ENCODE measurements around the gene ENG.
"Not testable (repeated sequence)": the region's sequence is repeated elsewhere in the genome, so short reads cannot be mapped to it uniquely, and the experiment has no call there.

ENG gene

DNA sequence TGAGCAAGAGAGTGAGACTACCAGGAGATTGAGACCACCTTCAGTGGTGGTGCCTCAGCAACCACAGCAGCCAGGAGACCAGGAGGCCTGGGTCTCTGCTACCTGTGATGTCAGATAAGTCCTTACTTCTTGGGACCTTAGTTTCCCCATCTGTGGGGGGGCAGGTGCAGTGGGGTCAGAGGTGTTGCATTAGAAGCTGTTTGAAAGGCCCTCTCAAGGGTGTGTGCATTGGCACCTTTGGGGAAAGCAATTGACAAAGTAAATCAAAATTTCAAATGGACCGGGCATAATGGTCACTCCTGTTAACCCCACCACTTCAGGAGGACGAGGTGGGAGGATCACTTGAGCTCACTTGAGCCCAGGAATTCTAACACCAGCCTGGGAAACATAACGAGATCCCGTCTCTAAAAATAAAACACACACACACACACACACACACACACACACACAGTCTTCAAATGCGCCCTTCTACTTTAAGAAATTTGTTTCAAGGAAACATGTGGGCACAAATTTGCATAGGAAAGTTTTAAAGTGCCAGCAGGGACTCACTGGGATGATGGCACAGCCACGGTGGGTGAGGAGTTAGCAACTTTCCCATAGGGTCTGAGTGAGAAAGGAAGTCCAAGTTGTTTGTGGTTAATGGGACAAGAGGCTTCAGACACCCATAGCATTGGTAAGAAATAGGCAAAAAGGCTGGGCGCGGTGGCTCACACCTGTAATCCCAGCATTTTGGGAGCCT, 24.4 kb upstream of the ENG start:
- no peak for DNase-seq (ENCODE audit: low spot score)

DNA sequence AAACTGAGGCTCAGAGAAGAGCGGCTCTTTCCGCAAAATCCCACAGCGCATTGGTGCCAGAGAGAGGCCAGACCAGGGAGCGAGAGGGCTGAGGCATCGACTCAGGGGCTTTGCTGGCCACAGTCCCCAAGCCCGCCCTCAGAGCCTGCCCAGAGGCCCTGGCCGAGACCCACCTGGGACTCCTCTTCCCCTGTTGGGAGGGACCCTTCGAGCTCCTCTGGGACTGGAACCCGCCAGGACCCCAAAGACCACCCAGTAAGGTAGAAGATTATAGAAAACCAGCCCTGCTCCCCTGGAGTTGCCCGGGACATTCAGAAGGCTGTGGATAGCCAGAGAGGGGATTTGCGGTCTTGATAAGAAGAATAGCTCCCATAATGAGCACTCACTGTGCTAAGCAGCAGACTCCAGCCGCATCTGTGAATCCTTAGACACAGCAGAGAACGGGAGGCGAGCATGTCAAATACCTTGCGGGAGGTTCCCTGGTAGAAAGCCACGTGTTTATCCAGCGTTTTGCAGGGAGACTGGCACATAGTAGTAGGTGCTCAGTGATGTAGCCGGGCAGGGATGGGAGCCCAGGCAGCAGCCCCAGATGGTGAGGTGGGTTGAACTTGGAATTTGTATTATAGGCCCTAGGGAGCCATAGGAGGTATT, 23.7 kb upstream of the ENG start:
- no peak for DNase-seq (ENCODE audit: low spot score)

- DNase-seq (ENCODE audit: low spot score) = peak; percentile 89
These were observed 23.1 kb upstream of the ENG start, which contains the start of gene AK1 for GRCh38 chr9:127877566-127877998. AK1 (minus strand) TSS chr9:127877675; CDS start chr9:127874617, 3,058 bp downstream.

- DNase-seq (ENCODE audit: low spot score) = no peak
These were observed 22.5 kb upstream of the ENG start for GRCh38 chr9:127876764-127877562.

DNA sequence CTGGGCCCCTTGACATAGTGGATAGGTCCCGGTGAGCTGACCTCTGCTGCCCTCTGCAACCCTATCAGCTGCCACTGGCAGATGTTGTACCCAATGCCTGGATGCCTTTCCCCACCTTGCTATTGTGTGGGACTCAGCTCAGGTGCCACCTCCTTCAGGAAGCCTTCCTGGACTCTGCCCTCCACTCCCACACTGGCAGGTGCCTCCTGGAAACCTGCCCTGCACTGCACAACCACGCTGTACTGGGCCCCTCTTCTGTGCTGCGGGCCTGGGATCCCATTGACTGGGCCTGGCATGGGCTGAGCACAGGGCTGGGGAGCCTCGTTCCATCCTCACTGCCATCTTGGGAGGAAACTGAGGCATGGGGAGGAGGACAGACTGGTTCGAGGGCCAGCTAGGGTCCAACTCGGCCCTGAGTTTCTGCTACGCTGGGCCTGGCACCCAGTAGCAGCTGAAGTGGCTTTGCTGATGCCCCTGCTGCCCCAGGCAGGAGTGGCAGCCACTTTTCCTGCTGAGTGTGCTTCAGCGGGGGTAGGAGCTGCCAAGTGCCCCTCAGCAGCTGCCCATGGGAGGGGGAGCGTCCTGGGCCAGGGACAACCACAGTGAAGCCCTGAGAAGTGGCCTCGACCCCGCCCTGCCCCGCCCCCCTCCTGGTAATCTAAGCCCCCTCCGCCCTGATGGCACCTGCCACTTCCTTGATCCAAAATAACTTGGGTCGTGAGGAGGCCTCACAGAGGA, 21.7 kb upstream of the ENG start:
- DNase-seq (ENCODE audit: low spot score) = no peak

DNA sequence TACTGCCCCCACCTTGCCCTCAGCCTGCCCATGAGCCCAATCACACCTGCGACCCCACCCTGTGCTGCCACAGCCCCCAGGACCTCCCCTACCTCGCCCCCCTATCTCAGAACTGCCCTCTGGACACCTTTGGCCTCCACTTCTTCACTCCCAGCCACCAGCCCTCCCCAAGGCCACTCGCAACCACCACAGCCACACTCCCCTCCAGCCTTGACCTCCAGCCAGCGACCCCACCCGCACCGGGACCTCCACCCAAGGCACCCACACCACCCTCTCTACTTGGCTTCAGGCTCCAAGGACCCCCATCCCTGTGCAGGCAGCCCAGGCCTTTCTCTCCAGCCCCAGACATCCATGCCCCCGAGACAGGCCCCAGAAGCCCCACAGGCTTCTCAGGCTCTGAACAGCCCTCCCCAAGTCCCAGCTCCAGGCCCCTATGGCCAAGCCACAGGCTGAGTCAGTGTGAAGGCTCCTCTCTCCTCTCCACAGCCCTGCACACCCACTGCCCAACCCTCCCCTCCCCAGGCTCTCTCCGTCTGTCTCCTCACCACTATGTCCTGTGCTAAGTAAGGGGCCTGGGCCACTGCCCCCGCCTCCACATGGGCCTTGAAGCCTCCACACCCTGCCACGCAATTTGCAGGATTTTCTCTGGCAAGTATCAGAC, 21.0 kb upstream of the ENG start:
- DNase-seq (ENCODE audit: low spot score) = no peak

DNA sequence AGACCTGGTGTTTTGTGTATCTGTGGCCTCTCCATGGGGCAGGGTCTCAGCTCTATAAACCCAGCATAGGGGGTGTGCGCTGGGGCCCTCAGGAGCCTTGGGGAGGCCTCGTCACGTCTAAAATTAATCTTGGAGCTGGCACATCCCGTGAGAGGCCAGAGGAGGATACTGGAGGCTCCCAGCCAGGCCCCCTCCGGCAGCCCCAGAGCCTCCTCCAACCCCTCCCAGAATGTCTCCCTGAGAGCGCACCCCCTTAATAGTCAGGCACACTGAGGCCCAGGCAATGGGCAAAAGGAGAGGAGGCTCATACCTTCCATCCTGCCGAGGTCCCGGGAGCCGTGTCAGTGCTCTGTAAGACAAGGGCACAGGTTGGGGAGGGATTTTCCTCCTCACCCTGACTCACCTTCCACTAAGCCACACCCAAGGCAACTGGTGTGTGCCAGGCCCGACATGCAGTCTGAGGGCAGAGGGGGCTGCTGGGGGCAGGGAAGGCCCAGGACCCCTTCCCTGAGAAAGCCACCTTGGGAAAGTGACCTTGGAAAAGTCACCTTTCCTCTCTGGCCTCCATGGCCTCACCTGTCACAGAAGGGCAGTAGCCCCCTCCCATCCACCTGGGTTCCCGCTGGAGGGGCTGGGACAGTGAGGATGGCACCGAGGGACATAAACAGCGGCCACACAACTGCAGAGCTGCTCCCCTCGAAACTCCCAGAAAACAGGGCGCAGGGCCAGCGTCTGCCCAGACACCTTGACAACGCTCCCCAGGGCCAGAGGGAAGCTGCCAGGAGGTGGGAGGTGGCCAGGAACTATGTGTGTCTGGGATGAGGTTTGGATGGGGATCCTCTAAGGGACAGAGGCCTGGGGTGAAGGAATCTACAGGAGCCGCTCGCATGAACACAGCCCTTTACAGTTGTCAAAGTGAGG, 20.1 kb upstream of the ENG start:
- DNase-seq (ENCODE audit: low spot score) = no peak

GRCh38 chr9:127873886-127874285, 19.4 kb upstream of the ENG start:
- DNase-seq (ENCODE audit: low spot score) = no peak

DNA sequence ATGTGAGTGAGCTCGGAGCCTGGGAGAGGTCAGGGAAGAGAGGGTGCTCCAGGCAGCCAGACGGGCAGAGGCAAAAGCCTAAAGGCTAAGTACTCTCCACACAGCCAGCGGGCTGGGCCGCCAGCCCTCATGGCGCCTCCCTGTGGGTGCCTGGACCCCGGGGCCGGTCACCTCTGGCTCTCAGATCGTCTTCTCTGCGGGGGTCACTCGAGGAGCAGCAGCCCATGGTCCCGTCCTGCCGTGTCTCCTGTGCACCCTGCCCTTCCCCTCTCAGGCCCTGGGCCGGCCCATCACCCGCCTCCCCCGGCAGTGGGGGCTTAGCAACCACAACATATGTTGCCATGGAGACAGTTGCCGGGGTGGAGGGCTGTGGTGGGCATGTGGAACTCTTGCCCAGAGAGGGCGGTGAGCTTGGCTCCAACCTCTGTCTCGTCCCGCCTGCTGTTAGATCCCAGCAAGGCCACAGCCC, 18.8 kb upstream of the ENG start:
- no peak for DNase-seq (ENCODE audit: low spot score)

DNA sequence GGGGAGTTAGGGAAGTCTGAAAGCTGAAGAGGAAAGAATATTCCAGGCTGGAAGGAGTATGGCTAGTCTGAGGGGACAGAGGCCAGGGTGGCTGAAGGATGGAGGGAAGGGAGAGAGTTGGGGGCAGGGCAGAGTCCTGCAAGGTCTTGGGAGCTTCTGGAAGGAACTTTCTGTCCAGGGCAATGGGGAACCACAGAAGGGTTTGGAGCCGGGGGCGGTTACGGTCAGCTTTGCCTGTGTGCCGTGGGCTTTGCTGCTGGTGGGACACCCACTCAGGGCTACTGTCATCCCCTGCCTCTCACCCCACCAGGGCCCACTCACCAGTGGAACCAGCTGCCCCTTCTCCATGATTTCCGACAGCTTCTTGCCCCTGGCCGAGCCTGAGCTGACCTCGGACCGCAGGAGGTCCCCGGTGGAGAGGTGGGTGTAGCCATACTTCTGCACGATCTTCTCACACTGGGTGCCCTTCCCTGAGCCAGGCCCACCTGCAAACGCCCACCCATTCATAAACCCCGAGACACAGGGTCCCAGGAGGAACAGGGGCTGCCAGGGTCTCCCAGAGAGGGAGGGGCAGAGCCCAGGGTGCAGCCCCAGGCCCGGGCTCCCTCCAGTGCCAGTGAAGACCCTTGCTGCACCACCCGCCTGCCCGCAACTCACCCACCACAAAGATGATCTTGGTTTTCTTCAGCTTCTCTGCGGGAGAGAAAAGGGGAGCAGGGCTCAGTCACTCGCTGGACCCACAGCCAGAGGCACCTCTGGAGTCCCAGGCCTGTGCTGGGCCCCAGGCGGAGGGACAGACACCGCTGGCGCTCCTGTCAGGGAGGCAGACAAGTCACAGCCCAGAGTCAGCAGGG, 18.1 kb upstream of the ENG start:
- DNase-seq (ENCODE audit: low spot score) = no peak

- no peak for DNase-seq (ENCODE audit: low spot score)
These were observed 17.1 kb upstream of the ENG start for GRCh38 chr9:127871531-127871930.

GRCh38 chr9:127870887-127871286, 16.4 kb upstream of the ENG start:
- DNase-seq (ENCODE audit: low spot score) = no peak

DNA sequence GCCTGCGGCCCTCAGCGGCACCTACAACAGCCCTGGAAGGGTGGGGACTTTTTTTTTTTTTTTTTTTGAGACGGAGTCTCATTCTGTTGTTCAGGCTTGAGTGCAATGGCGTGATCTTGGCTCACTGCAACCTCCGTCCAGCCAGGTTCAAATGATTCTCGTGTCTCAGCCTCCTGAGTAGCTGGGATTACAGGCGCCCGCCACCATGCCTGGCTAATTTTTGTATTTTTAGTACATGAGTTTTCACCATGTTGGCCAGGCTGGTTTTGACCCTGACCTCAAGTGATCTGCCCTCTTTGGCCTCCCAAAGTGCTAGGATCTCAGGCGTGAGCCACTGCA, 15.7 kb upstream of the ENG start:
- DNase-seq (ENCODE audit: low spot score) = not testable (repeated sequence)

- DNase-seq (ENCODE audit: low spot score) = peak; percentile 90
These were observed 15.1 kb upstream of the ENG start for GRCh38 chr9:127869310-127870152.

- DNase-seq (ENCODE audit: low spot score) = no peak
These were observed 13.9 kb upstream of the ENG start for GRCh38 chr9:127868278-127868902.

GRCh38 chr9:127867356-127868277, 13.2 kb upstream of the ENG start:
- no peak for DNase-seq (ENCODE audit: low spot score)

GRCh38 chr9:127866535-127866934, 12.1 kb upstream of the ENG start:
- DNase-seq (ENCODE audit: low spot score) = no peak

Measured in D341Med (cell line).